ENCODE measurements around the gene SLC6A1.

Gene SLC6A1

GRCh38 chr3:11014253-11014652 lies 21.7 kb downstream of the SLC6A1 start:
- Histone ChIP-seq H3K4me1 (ENCODE audit: insufficient read depth, insufficient read length) (no peaks in the 10 kb centered on the region), H3K27me3 (ENCODE audit: insufficient read depth, insufficient read length) (peaks cover 2% of the 10 kb centered on the region), H3K36me3 (ENCODE audit: insufficient read depth, insufficient read length, low read length) (no peaks in the 10 kb centered on the region), H3K9me3 (ENCODE audit: insufficient read depth, low read length) (no peaks in the 10 kb centered on the region), H3K4me3 (ENCODE audit: insufficient read length, low read depth) (no peak overlapping the region), H3K9ac (ENCODE audit: insufficient read length, low read depth) (no peak overlapping the region)
- no peak for TF ChIP-seq ZNF274 (IDR thresholded peaks at IDR 0.05; ENCODE audit: low read depth, low read length)
- TF ChIP-seq YY1 (IDR thresholded peaks at IDR 0.05; ENCODE audit: insufficient read depth, insufficient read length): no peak
- TF ChIP-seq SUZ12 (IDR thresholded peaks at IDR 0.05; ENCODE audit: extremely low read depth, insufficient read depth, insufficient read length): no peak
- no peak for DNase-seq (ENCODE audit: low read depth, low spot score)

GRCh38 chr3:11014752-11015151 lies 22.2 kb downstream of the SLC6A1 start:
- no peak for DNase-seq (ENCODE audit: low read depth, low spot score)
- TF ChIP-seq ZNF274 (IDR thresholded peaks at IDR 0.05; ENCODE audit: low read depth, low read length) (no peak), YY1 (IDR thresholded peaks at IDR 0.05; ENCODE audit: insufficient read depth, insufficient read length) (no peak), SUZ12 (IDR thresholded peaks at IDR 0.05; ENCODE audit: extremely low read depth, insufficient read depth, insufficient read length) (no peak)
- Histone ChIP-seq H3K4me3 (ENCODE audit: insufficient read length, low read depth) (no peak overlapping the region), H3K9me3 (ENCODE audit: insufficient read depth, low read length) (no peaks in the 10 kb centered on the region), H3K9ac (ENCODE audit: insufficient read length, low read depth) (no peak overlapping the region), H3K4me1 (ENCODE audit: insufficient read depth, insufficient read length) (no peaks in the 10 kb centered on the region), H3K27me3 (ENCODE audit: insufficient read depth, insufficient read length) (peaks cover 2% of the 10 kb centered on the region), H3K36me3 (ENCODE audit: insufficient read depth, insufficient read length, low read length) (no peaks in the 10 kb centered on the region)

- Histone ChIP-seq H3K9ac (ENCODE audit: insufficient read length, low read depth) (no peak overlapping the region), H3K27me3 (ENCODE audit: insufficient read depth, insufficient read length) (peaks cover 2% of the 10 kb centered on the region), H3K9me3 (ENCODE audit: insufficient read depth, low read length) (no peaks in the 10 kb centered on the region), H3K4me3 (ENCODE audit: insufficient read length, low read depth) (no peak overlapping the region), H3K36me3 (ENCODE audit: insufficient read depth, insufficient read length, low read length) (no peaks in the 10 kb centered on the region), H3K4me1 (ENCODE audit: insufficient read depth, insufficient read length) (no peaks in the 10 kb centered on the region)
- TF ChIP-seq SUZ12 (IDR thresholded peaks at IDR 0.05; ENCODE audit: extremely low read depth, insufficient read depth, insufficient read length): no peak
- TF ChIP-seq YY1 (IDR thresholded peaks at IDR 0.05; ENCODE audit: insufficient read depth, insufficient read length): no peak
- no peak for DNase-seq (ENCODE audit: low read depth, low spot score)
Measured at GRCh38 chr3:11015369-11015768, 22.8 kb downstream of the SLC6A1 start.

- H3K4me3 ChIP-seq (ENCODE audit: insufficient read length, low read depth): no peak overlapping the region
- H3K27me3 ChIP-seq (ENCODE audit: insufficient read depth, insufficient read length): peaks cover 2% of the 10 kb centered on the region
- no peak for DNase-seq (ENCODE audit: low read depth, low spot score)
- no peaks in the 10 kb centered on the region for H3K9me3 ChIP-seq (ENCODE audit: insufficient read depth, low read length)
- no peak overlapping the region for H3K9ac ChIP-seq (ENCODE audit: insufficient read length, low read depth)
- no peaks in the 10 kb centered on the region for H3K36me3 ChIP-seq (ENCODE audit: insufficient read depth, insufficient read length, low read length)
- TF ChIP-seq YY1 (IDR thresholded peaks at IDR 0.05; ENCODE audit: insufficient read depth, insufficient read length) (no peak), SUZ12 (IDR thresholded peaks at IDR 0.05; ENCODE audit: extremely low read depth, insufficient read depth, insufficient read length) (no peak), ZNF274 (IDR thresholded peaks at IDR 0.05; ENCODE audit: low read depth, low read length) (no peak)
- H3K4me1 ChIP-seq (ENCODE audit: insufficient read depth, insufficient read length): no peaks in the 10 kb centered on the region
Measured at GRCh38 chr3:11016727-11017126, 24.2 kb downstream of the SLC6A1 start.

- TF ChIP-seq YY1 (IDR thresholded peaks at IDR 0.05; ENCODE audit: insufficient read depth, insufficient read length): no peak
- TF ChIP-seq ZNF274 (IDR thresholded peaks at IDR 0.05; ENCODE audit: low read depth, low read length): no peak
- TF ChIP-seq SUZ12 (IDR thresholded peaks at IDR 0.05; ENCODE audit: extremely low read depth, insufficient read depth, insufficient read length): no peak
- H3K27me3 ChIP-seq (ENCODE audit: insufficient read depth, insufficient read length): peaks cover 2% of the 10 kb centered on the region
- H3K9ac ChIP-seq (ENCODE audit: insufficient read length, low read depth): no peak overlapping the region
- H3K36me3 ChIP-seq (ENCODE audit: insufficient read depth, insufficient read length, low read length): no peaks in the 10 kb centered on the region
- H3K4me1 ChIP-seq (ENCODE audit: insufficient read depth, insufficient read length): no peaks in the 10 kb centered on the region
- no peaks in the 10 kb centered on the region for H3K9me3 ChIP-seq (ENCODE audit: insufficient read depth, low read length)
- no peak overlapping the region for H3K4me3 ChIP-seq (ENCODE audit: insufficient read length, low read depth)
- DNase-seq (ENCODE audit: low read depth, low spot score): no peak
Measured at GRCh38 chr3:11019116-11019819, 26.7 kb downstream of the SLC6A1 start.

GRCh38 chr3:11020764-11021163 lies 28.2 kb downstream of the SLC6A1 start:
- H3K36me3 ChIP-seq (ENCODE audit: insufficient read depth, insufficient read length, low read length): no peaks in the 10 kb centered on the region
- H3K27me3 ChIP-seq (ENCODE audit: insufficient read depth, insufficient read length): no peaks in the 10 kb centered on the region
- H3K4me1 ChIP-seq (ENCODE audit: insufficient read depth, insufficient read length): no peaks in the 10 kb centered on the region
- H3K9me3 ChIP-seq (ENCODE audit: insufficient read depth, low read length): no peaks in the 10 kb centered on the region
- DNase-seq (ENCODE audit: low read depth, low spot score): no peak
- H3K9ac ChIP-seq (ENCODE audit: insufficient read length, low read depth): no peak overlapping the region
- TF ChIP-seq YY1 (IDR thresholded peaks at IDR 0.05; ENCODE audit: insufficient read depth, insufficient read length) (no peak), SUZ12 (IDR thresholded peaks at IDR 0.05; ENCODE audit: extremely low read depth, insufficient read depth, insufficient read length) (no peak), ZNF274 (IDR thresholded peaks at IDR 0.05; ENCODE audit: low read depth, low read length) (no peak)
- no peak overlapping the region for H3K4me3 ChIP-seq (ENCODE audit: insufficient read length, low read depth)

GRCh38 chr3:11021611-11022011 lies 29.1 kb downstream of the SLC6A1 start:
- TF ChIP-seq ZNF274 (IDR thresholded peaks at IDR 0.05; ENCODE audit: low read depth, low read length) (no peak), SUZ12 (IDR thresholded peaks at IDR 0.05; ENCODE audit: extremely low read depth, insufficient read depth, insufficient read length) (no peak), YY1 (IDR thresholded peaks at IDR 0.05; ENCODE audit: insufficient read depth, insufficient read length) (no peak)
- no peak overlapping the region for H3K9ac ChIP-seq (ENCODE audit: insufficient read length, low read depth)
- no peaks in the 10 kb centered on the region for H3K27me3 ChIP-seq (ENCODE audit: insufficient read depth, insufficient read length)
- H3K4me3 ChIP-seq (ENCODE audit: insufficient read length, low read depth): no peak overlapping the region
- DNase-seq (ENCODE audit: low read depth, low spot score): no peak
- H3K4me1 ChIP-seq (ENCODE audit: insufficient read depth, insufficient read length): no peaks in the 10 kb centered on the region
- H3K9me3 ChIP-seq (ENCODE audit: insufficient read depth, low read length): peaks cover 6% of the 10 kb centered on the region; the same call in 1 of the 2 replicates
- no peaks in the 10 kb centered on the region for H3K36me3 ChIP-seq (ENCODE audit: insufficient read depth, insufficient read length, low read length)
